ENCODE results near the gene CEBPA.

GRCh38 chr19:33251076-33251475 is 51.3 kb downstream of the CEBPA start:
- TF ChIP-seq JUND (IDR thresholded peaks at IDR 0.05) = no peak
- no peak for TF ChIP-seq GABPA (IDR thresholded peaks at IDR 0.05 in 1 of 2, conservative IDR thresholded peaks at IDR 0.05 in 1 of 2)
- no peak for TF ChIP-seq RAD21 (IDR thresholded peaks at IDR 0.05)
- no peak for TF ChIP-seq FOXA1 (IDR thresholded peaks at IDR 0.05)
- TF ChIP-seq CTCF (IDR thresholded peaks at IDR 0.05; ENCODE audit: low read depth, low read length, missing input control) = no peak
- TF ChIP-seq HNF4G (IDR thresholded peaks at IDR 0.05) = no peak
- TF ChIP-seq TAF1 (conservative IDR thresholded peaks at IDR 0.05) = no peak
- no peak for TF ChIP-seq REST (IDR thresholded peaks at IDR 0.05)
- no peak for TF ChIP-seq SP1 (IDR thresholded peaks at IDR 0.05)
- no peak for TF ChIP-seq YY1 (IDR thresholded peaks at IDR 0.05)

Measured in liver (tissue), 3 donors.